WTC11 (cell line): Measurements from ENCODE around the gene LRRFIP2. TPM values are rescaled to one million over a fixed set of nuclear protein-coding genes. Genes with fewer than 3 reads are reported as not detected.

Experiments used
- ATAC-seq: fragments of 200-7000 bp; cut with Tn5 transposase; 2 replicates; pipeline ENCODE4 v1.10.0; 2021; ENCODE audit warnings: mild to moderate bottlenecking, moderate library complexity
- CTCF ChIA-PET: fragments of 300-600 bp; sonication (Branson Sonifier 250); formaldehyde crosslinking; loops from one replicate; lab custom pipeline; 2021; ENCODE audit warnings: antibody characterized with exemption; lab: Charles Lee
- POLR2A ChIA-PET: fragments of 350-600 bp; sonication (Branson Sonifier 250); formaldehyde crosslinking; loops from one replicate; lab custom pipeline; 2021; ENCODE audit warnings: antibody characterized with exemption; lab: Charles Lee
- DNase-seq: peaks from one replicate; pipeline ENCODE4 v3.0.0; 2021; ENCODE audit warnings: low spot score
- H3K27ac Mint-ChIP-seq: 2 replicates; pipeline ENCODE4 v1.8.0; 2021; ENCODE audit warnings: mixed read lengths
- H3K27me3 Mint-ChIP-seq: 2 replicates; pipeline ENCODE4 v1.8.0; 2021; ENCODE audit warnings: low read depth, mild to moderate bottlenecking, moderate library complexity, mixed read lengths
- H3K36me3 Mint-ChIP-seq: 2 replicates; pipeline ENCODE4 v1.8.0; 2021; ENCODE audit warnings: mixed read lengths
- H3K4me1 Mint-ChIP-seq: 2 replicates; pipeline ENCODE4 v1.8.0; 2022; ENCODE audit warnings: mixed read lengths
- H3K4me3 Mint-ChIP-seq: 2 replicates; pipeline ENCODE4 v1.8.0; 2021; ENCODE audit warnings: mild to moderate bottlenecking, moderate library complexity, mixed read lengths
- H3K9me3 Mint-ChIP-seq: 2 replicates; pipeline ENCODE4 v1.8.0; 2021; ENCODE audit warnings: mixed read lengths
- ATF3 ChIP-seq: sonication (generic); formaldehyde crosslinking; conservative IDR thresholded peaks from 2 replicates; pipeline ENCODE4 v1.8.1; 2022; ENCODE audit warnings: mild to moderate bottlenecking, missing genetic modification reagents
- ATF6 ChIP-seq: sonication (generic); formaldehyde crosslinking; IDR thresholded peaks from 2 replicates; pipeline ENCODE4 v1.8.1; 2023; ENCODE audit warnings: mild to moderate bottlenecking, missing genetic modification reagents
- EMX1 ChIP-seq: fragments of 250-450 bp; sonication (Bioruptor Pico); IDR thresholded peaks from 2 replicates; pipeline ENCODE4 v1.8.0; 2021; ENCODE audit warnings: mild to moderate bottlenecking
- ESRRA ChIP-seq: sonication (generic); formaldehyde crosslinking; IDR thresholded peaks from 2 replicates; pipeline ENCODE4 v1.8.1; 2022; ENCODE audit warnings: mild to moderate bottlenecking, missing genetic modification reagents, borderline replicate concordance
- ETV6 ChIP-seq: sonication (generic); formaldehyde crosslinking; IDR thresholded peaks from 2 replicates; pipeline ENCODE4 v1.8.1; 2022; ENCODE audit warnings: mild to moderate bottlenecking, missing genetic modification reagents
- FOXJ3 ChIP-seq: sonication (generic); formaldehyde crosslinking; IDR thresholded peaks from 2 replicates; pipeline ENCODE4 v1.9.0; 2021; ENCODE audit warnings: missing genetic modification reagents, mild to moderate bottlenecking, borderline replicate concordance
- FOXK1 ChIP-seq: sonication (generic); formaldehyde crosslinking; IDR thresholded peaks from 2 replicates; pipeline ENCODE4 v1.8.0; 2022; ENCODE audit warnings: mild to moderate bottlenecking, moderate library complexity, missing genetic modification reagents
- HMGXB4 ChIP-seq: sonication (generic); formaldehyde crosslinking; IDR thresholded peaks from 2 replicates; pipeline ENCODE4 v1.8.1; 2023; ENCODE audit warnings: mild to moderate bottlenecking, moderate library complexity, missing genetic modification reagents
- IRF2 ChIP-seq: sonication (generic); formaldehyde crosslinking; IDR thresholded peaks from 2 replicates; pipeline ENCODE4 v1.8.0; 2022; ENCODE audit warnings: low read depth, missing genetic modification reagents, borderline replicate concordance
- JAZF1 ChIP-seq: fragments of 250-450 bp; sonication (Bioruptor Pico); IDR thresholded peaks from 2 replicates; pipeline ENCODE4 v1.9.0; 2021; ENCODE audit warnings: moderate library complexity, mild to moderate bottlenecking, inconsistent platforms
- NR3C1 ChIP-seq: sonication (generic); formaldehyde crosslinking; conservative IDR thresholded peaks from 2 replicates; pipeline ENCODE4 v1.8.1; 2023; ENCODE audit warnings: low read depth, mild to moderate bottlenecking, missing genetic modification reagents
- PRDM15 ChIP-seq: sonication (generic); formaldehyde crosslinking; IDR thresholded peaks from 2 replicates; pipeline ENCODE4 v1.8.0; 2022; ENCODE audit warnings: missing genetic modification reagents
- SP1 ChIP-seq: sonication (generic); formaldehyde crosslinking; conservative IDR thresholded peaks from 2 replicates; pipeline ENCODE4 v1.8.1; 2022; ENCODE audit warnings: missing genetic modification reagents
- USF2 ChIP-seq: sonication (generic); formaldehyde crosslinking; IDR thresholded peaks from 2 replicates; pipeline ENCODE4 v1.8.1; 2023; ENCODE audit warnings: mild to moderate bottlenecking, missing genetic modification reagents, moderate library complexity
- ZNF121 ChIP-seq: sonication (generic); formaldehyde crosslinking; IDR thresholded peaks from 2 replicates; pipeline ENCODE4 v1.8.0; 2023; ENCODE audit warnings: missing genetic modification reagents
- ZNF232 ChIP-seq: sonication (generic); formaldehyde crosslinking; IDR thresholded peaks from 2 replicates; pipeline ENCODE4 v1.8.0; 2022; ENCODE audit warnings: mild to moderate bottlenecking, missing genetic modification reagents
- ZNF317 ChIP-seq: sonication (generic); formaldehyde crosslinking; IDR thresholded peaks from 2 replicates; pipeline ENCODE4 v1.8.1; 2023; ENCODE audit warnings: low read depth, mild to moderate bottlenecking, moderate library complexity, missing genetic modification reagents, borderline replicate concordance
- ZNF396 ChIP-seq: fragments of 250-450 bp; sonication (Bioruptor Pico); IDR thresholded peaks from 2 replicates; pipeline ENCODE4 v1.8.0; 2021; ENCODE audit warnings: mild to moderate bottlenecking, moderate library complexity, borderline replicate concordance
- ZNF532 ChIP-seq: fragments of 250-450 bp; sonication (Bioruptor Pico); IDR thresholded peaks from 2 replicates; pipeline ENCODE4 v1.9.0; 2021; ENCODE audit warnings: mild to moderate bottlenecking, borderline replicate concordance
- total RNA-seq: library from RNA; stranded (reverse); gene quantifications from 3 replicates; pipeline ENCODE4 v1.2.3, GENCODE V29; 2021
- TF ChIP-seq, protein P1 (sequence below): sonication (generic); formaldehyde crosslinking; IDR thresholded peaks from 2 replicates; pipeline ENCODE4 v1.8.1; 2022; ENCODE audit warnings: missing genetic modification reagents, borderline replicate concordance

The LRRFIP2 gene
- total RNA-seq, 1 experiment from 2014 or later, result 23.7 TPM

- peak; percentile 56; the same call in 1 of the 2 replicates for ATAC-seq
- Mint-ChIP-seq H3K27ac (no peak overlapping the region), H3K27me3 (no peaks in the 10 kb centered on the region), H3K4me3 (no peak overlapping the region), H3K9me3 (no peaks in the 10 kb centered on the region), H3K36me3 (no peaks in the 10 kb centered on the region), H3K4me1 (peaks cover 5% of the 10 kb centered on the region)
- ChIA-PET CTCF (no interaction called here), POLR2A (no interaction called here)
- DNase-seq, result no peak
- no peak for TF ChIP-seq EMX1
- TF ChIP-seq ZNF317 (CRISPR knock-in tag), result no peak
- TF ChIP-seq HMGXB4 (CRISPR knock-in tag), result no peak
- TF ChIP-seq ETV6 (CRISPR knock-in tag), result no peak
- no peak for TF ChIP-seq SP1 (CRISPR knock-in tag)
- no peak for TF ChIP-seq ZNF532 (CRISPR knock-in tag)
- TF ChIP-seq ATF3 (CRISPR knock-in tag), result no peak
- no peak for TF ChIP-seq ZNF232 (CRISPR knock-in tag)
- TF ChIP-seq JAZF1 (CRISPR knock-in tag), result no peak
- no peak for TF ChIP-seq ZNF121 (CRISPR knock-in tag)
- no peak for TF ChIP-seq NR3C1 (CRISPR knock-in tag)
These were observed 61.4 kb downstream of the LRRFIP2 start for GRCh38 chr3:37112987-37113386.

DNA sequence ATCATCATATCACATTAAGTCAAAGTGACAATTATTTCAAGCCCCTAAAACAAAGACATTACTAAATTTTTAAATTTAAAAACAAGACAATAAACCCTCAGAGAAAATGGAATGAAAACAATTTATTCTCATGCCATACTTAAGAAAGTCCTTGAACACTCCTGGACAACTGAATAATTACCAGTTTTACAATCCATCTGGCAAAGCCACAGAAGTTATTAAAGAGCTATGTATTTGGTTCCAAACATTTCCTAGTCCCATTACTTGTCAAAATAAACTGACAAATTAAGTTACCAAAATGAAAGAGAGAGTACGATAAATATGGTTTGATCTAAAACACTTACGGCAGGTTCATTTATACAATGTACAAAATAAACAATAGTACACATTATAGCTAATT lies 63.2 kb downstream of the LRRFIP2 start:
- ATAC-seq (no peak), DNase-seq (no peak)
- POLR2A ChIA-PET, result no interaction called here
- H3K27ac Mint-ChIP-seq, result no peak overlapping the region
- no peaks in the 10 kb centered on the region for H3K27me3 Mint-ChIP-seq
- H3K4me3 Mint-ChIP-seq, result no peak overlapping the region
- CTCF ChIA-PET, result no interaction called here
- H3K36me3 Mint-ChIP-seq, result no peaks in the 10 kb centered on the region
- H3K4me1 Mint-ChIP-seq, result peaks cover 5% of the 10 kb centered on the region
- no peaks in the 10 kb centered on the region for H3K9me3 Mint-ChIP-seq
- TF ChIP-seq ZNF121 (CRISPR knock-in tag) (no peak), ZNF396 (no peak), FOXK1 (CRISPR knock-in tag) (no peak), ATF6 (CRISPR knock-in tag) (no peak), USF2 (CRISPR knock-in tag) (no peak), PRDM15 (CRISPR knock-in tag) (no peak), FOXJ3 (CRISPR knock-in tag) (no peak), IRF2 (CRISPR knock-in tag) (no peak), ESRRA (no peak), SP1 (CRISPR knock-in tag) (no peak)
- TF ChIP-seq, protein P1, sequence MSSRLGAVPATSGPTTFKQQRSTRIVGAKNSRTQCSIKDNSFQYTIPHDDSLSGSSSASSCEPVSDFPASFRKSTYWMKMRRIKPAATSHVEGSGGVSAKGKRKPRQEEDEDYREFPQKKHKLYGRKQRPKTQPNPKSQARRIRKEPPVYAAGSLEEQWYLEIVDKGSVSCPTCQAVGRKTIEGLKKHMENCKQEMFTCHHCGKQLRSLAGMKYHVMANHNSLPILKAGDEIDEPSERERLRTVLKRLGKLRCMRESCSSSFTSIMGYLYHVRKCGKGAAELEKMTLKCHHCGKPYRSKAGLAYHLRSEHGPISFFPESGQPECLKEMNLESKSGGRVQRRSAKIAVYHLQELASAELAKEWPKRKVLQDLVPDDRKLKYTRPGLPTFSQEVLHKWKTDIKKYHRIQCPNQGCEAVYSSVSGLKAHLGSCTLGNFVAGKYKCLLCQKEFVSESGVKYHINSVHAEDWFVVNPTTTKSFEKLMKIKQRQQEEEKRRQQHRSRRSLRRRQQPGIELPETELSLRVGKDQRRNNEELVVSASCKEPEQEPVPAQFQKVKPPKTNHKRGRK (CRISPR knock-in tag), result no peak
